Breast epithelium (tissue), 4 donors: ENCODE data around the gene TMEM254. TPM values are rescaled to one million over a fixed set of nuclear protein-coding genes. Genes with fewer than 3 reads are reported as not detected.
A peak's percentile ranks its signal among the peaks of the same experiment; 100 is the strongest.

Source experiments
- DNase-seq, 2 donors: peaks; one replicate each; pipeline ENCODE4 v3.0.0-alpha.2; 2019; ENCODE audit warnings: low spot score in 2 of 2
- H3K27ac ChIP-seq, 2 donors: fragments of 200-600 bp; sonication (generic) in 1 of 2; one replicate each; pipeline ENCODE4 v1.5.1; 2016 to 2019; ENCODE audit warnings: mild to moderate bottlenecking in 1 of 2
- H3K27me3 ChIP-seq, 2 donors: fragments of 200-600 bp; sonication (generic) in 1 of 2; one replicate each; pipeline versions ENCODE4 v1.5.1 to v1.6.0; 2017 to 2019; ENCODE audit warnings: control low read depth in 1 of 2, mild to moderate bottlenecking in 1 of 2
- H3K36me3 ChIP-seq: fragments of 200-600 bp; one replicate; pipeline ENCODE4 v1.5.1; 2019
- H3K4me1 ChIP-seq, 2 donors: fragments of 200-600 bp; sonication (generic); one replicate each; pipeline ENCODE4 v1.5.1; 2016 to 2019; ENCODE audit warnings: control low read depth in 1 of 2
- H3K4me3 ChIP-seq, 3 donors: fragments of 200-600 bp; sonication (generic); 1 replicate in 2 of 3; 2 replicates in 1 of 3; pipeline ENCODE4 v1.5.1; 2016 to 2019; ENCODE audit warnings: mild to moderate bottlenecking in 3 of 3, moderate library complexity in 2 of 3
- H3K9me3 ChIP-seq, 2 donors: fragments of 200-600 bp; sonication (generic) in 1 of 2; one replicate each; pipeline ENCODE4 v1.5.1; 2016 to 2019; ENCODE audit warnings: control low read depth in 1 of 2
- CTCF ChIP-seq, 3 donors: fragments of 450-650 bp; IDR thresholded peaks; one replicate each; pipeline ENCODE4 v1.5.1; 2016 to 2017; ENCODE audit warnings: antibody characterized with exemption in 3 of 3, mild to moderate bottlenecking in 3 of 3, moderate library complexity in 3 of 3
- POLR2A ChIP-seq: fragments of 450-650 bp; IDR thresholded peaks from one replicate; pipeline ENCODE4 v1.6.1; 2016; ENCODE audit warnings: antibody characterized with exemption, mild to moderate bottlenecking, moderate library complexity
- POLR2AphosphoS5 ChIP-seq, 3 donors: sonication (generic); formaldehyde crosslinking; IDR thresholded peaks; one replicate each; pipeline ENCODE4 v1.6.1; 2017; ENCODE audit warnings: antibody characterized with exemption in 3 of 3
- intact Hi-C: fragments of 100-400 bp; cut with DNase I; formaldehyde crosslinking; loops from one replicate; pipeline ENCODE4 v1.15.1; 2023; ENCODE audit warnings: low total_unique reads
- total RNA-seq, 3 donors: library from RNA; depleted of rRNA; stranded (reverse); fragments of >200 nt; gene quantifications; one replicate each; pipeline ENCODE4 v1.1.0, GENCODE V29; 2016

Gene TMEM254
- total RNA-seq, 3 donors from 2014 or later, result 13.3 to 29.7 (median 18.7) TPM

GRCh38 chr10:80068270-80068669 is 10.2 kb upstream of the TMEM254 start:
- TF ChIP-seq POLR2A (no peak), POLR2AphosphoS5 (IDR thresholded peaks at IDR 0.05) (no peak), CTCF (IDR thresholded peaks at IDR 0.05) (no peak)
- intact Hi-C loops, result no loop called here
- DNase-seq, result no peak
- Histone ChIP-seq H3K36me3 (no peaks in the 10 kb centered on the region), H3K27me3 (no peaks in the 10 kb centered on the region), H3K4me3 (no peak overlapping the region), H3K9me3 (no peaks in the 10 kb centered on the region), H3K27ac (no peak overlapping the region), H3K4me1 (no peaks in the 10 kb centered on the region)

- H3K4me3 ChIP-seq, result no peak overlapping the region
- H3K9me3 ChIP-seq, result no peaks in the 10 kb centered on the region
- no peak for DNase-seq
- H3K27ac ChIP-seq, result no peak overlapping the region
- H3K4me1 ChIP-seq, result no peaks in the 10 kb centered on the region
- H3K36me3 ChIP-seq, result no peaks in the 10 kb centered on the region
- H3K27me3 ChIP-seq, result no peaks in the 10 kb centered on the region
- intact Hi-C loops, result no loop called here
- TF ChIP-seq POLR2A, result no peak
- TF ChIP-seq CTCF (IDR thresholded peaks at IDR 0.05), result no peak
- no peak for TF ChIP-seq POLR2AphosphoS5 (IDR thresholded peaks at IDR 0.05)
These were observed 8.4 kb upstream of the TMEM254 start for GRCh38 chr10:80070057-80070456.

GRCh38 chr10:80072584-80072983 is 5.9 kb upstream of the TMEM254 start:
- intact Hi-C loops, result no loop called here
- no peak for TF ChIP-seq CTCF (IDR thresholded peaks at IDR 0.05)
- TF ChIP-seq POLR2AphosphoS5 (IDR thresholded peaks at IDR 0.05), result no peak
- TF ChIP-seq POLR2A, result no peak
- Histone ChIP-seq H3K27ac (no peak overlapping the region), H3K36me3 (no peaks in the 10 kb centered on the region), H3K9me3 (no peaks in the 10 kb centered on the region), H3K27me3 (no peaks in the 10 kb centered on the region), H3K4me1 (no peaks in the 10 kb centered on the region), H3K4me3 (no peak overlapping the region)
- DNase-seq, result no peak

- Histone ChIP-seq H3K4me3 (no peak overlapping the region), H3K36me3 (no peaks in the 10 kb centered on the region), H3K4me1 (no peaks in the 10 kb centered on the region), H3K27me3 (no peaks in the 10 kb centered on the region), H3K27ac (no peak overlapping the region), H3K9me3 (no peaks in the 10 kb centered on the region)
- DNase-seq, result no peak
- TF ChIP-seq CTCF (IDR thresholded peaks at IDR 0.05) (no peak), POLR2AphosphoS5 (IDR thresholded peaks at IDR 0.05) (no peak), POLR2A (no peak)
- intact Hi-C loops, result no loop called here
These were observed 2.7 kb upstream of the TMEM254 start for GRCh38 chr10:80075781-80076180.

GRCh38 chr10:80077869-80078447 is 507 bp upstream of the TMEM254 start:
- Histone ChIP-seq H3K4me3 (peak overlapping the region; percentile 71 to 83 (median 80)), H3K4me1 (no peaks in the 10 kb centered on the region), H3K27ac (peak overlapping the region; percentile 92 to 97), H3K27me3 (no peaks in the 10 kb centered on the region), H3K36me3 (no peaks in the 10 kb centered on the region), H3K9me3 (no peaks in the 10 kb centered on the region)
- intact Hi-C loops, result no loop called here
- no peak for DNase-seq
- TF ChIP-seq POLR2A (no peak), CTCF (IDR thresholded peaks at IDR 0.05) (no peak), POLR2AphosphoS5 (IDR thresholded peaks at IDR 0.05) (no peak)
